ENCODE measurements around the gene RGS11. TPM values are rescaled to one million over a fixed set of nuclear protein-coding genes. Genes with fewer than 3 reads are reported as not detected.
"Not testable (repeated sequence)": the region's sequence is repeated elsewhere in the genome, so short reads cannot be mapped to it uniquely, and the experiment has no call there.

Gene RGS11
- total RNA-seq, 3 donors from 2014 or later (not counting 1 experiment from before 2014, with no cell fraction given): 0.25 TPM; not detected in 2

GRCh38 chr16:234468-235305, 41.1 kb downstream of the RGS11 start, which contains the start of gene FAM234A:
TSS of gene FAM234A (plus strand) at chr16:234821. CDS start at chr16:254414, 19,593 bp downstream.
- Mint-ChIP-seq H3K27me3 (ENCODE audit: low read depth in 2 of 2) (no peaks in the 10 kb centered on the region), H3K9me3 (no peaks in the 10 kb centered on the region), H3K4me1 (peaks cover 13 to 18% of the 10 kb centered on the region in 2 donors), H3K36me3 (no peaks in the 10 kb centered on the region), H3K27ac (peak within 1 kb of the TSS; percentile 95 to 100), H3K4me3 (peak within 1 kb of the TSS; percentile 97)
- H3K36me3 ChIP-seq (ENCODE audit: control insufficient read depth, insufficient read depth, low read length): no peaks in the 10 kb centered on the region
- peak; percentile 96 to 98 for DNase-seq
- H3K27ac ChIP-seq (ENCODE audit: low read length): peak within 1 kb of the TSS; percentile 88
- H3K9me3 ChIP-seq (ENCODE audit: control insufficient read depth, insufficient read depth, low read length): no peaks in the 10 kb centered on the region
- H3K4me1 ChIP-seq (ENCODE audit: control insufficient read depth, insufficient read depth, low read length): peaks cover 21% of the 10 kb centered on the region
- peak; percentile 81 to 93 (median 88) for ATAC-seq
- intact Hi-C loops (cut with micrococcal nuclease): loop anchor here (2.0 kb wide), 2 partner anchors 18 to 74 kb away; no protein-coding TSS in a partner anchor
- no peaks in the 10 kb centered on the region for H3K27me3 ChIP-seq (ENCODE audit: control insufficient read depth, insufficient read depth, low read length)
- under 1% methylated on average over 85 of the region's 85 CpGs for WGBS (ENCODE audit: insufficient coverage)
- TF ChIP-seq, protein P1, sequence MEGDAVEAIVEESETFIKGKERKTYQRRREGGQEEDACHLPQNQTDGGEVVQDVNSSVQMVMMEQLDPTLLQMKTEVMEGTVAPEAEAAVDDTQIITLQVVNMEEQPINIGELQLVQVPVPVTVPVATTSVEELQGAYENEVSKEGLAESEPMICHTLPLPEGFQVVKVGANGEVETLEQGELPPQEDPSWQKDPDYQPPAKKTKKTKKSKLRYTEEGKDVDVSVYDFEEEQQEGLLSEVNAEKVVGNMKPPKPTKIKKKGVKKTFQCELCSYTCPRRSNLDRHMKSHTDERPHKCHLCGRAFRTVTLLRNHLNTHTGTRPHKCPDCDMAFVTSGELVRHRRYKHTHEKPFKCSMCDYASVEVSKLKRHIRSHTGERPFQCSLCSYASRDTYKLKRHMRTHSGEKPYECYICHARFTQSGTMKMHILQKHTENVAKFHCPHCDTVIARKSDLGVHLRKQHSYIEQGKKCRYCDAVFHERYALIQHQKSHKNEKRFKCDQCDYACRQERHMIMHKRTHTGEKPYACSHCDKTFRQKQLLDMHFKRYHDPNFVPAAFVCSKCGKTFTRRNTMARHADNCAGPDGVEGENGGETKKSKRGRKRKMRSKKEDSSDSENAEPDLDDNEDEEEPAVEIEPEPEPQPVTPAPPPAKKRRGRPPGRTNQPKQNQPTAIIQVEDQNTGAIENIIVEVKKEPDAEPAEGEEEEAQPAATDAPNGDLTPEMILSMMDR (IDR thresholded peaks at IDR 0.05): peak; percentile 63
- H3K4me3 ChIP-seq (ENCODE audit: low read length): peak within 1 kb of the TSS; percentile 71

GRCh38 chr16:230949-231348, 44.8 kb downstream of the RGS11 start:
- H3K9me3 ChIP-seq (ENCODE audit: control insufficient read depth, insufficient read depth, low read length): no peaks in the 10 kb centered on the region
- no peak overlapping the region for H3K4me3 Mint-ChIP-seq
- no peak overlapping the region for H3K27ac ChIP-seq (ENCODE audit: low read length)
- 96% methylated on average over 22 of the region's 22 CpGs for WGBS (ENCODE audit: insufficient coverage)
- no peaks in the 10 kb centered on the region for H3K36me3 Mint-ChIP-seq
- H3K27ac Mint-ChIP-seq: no peak overlapping the region
- H3K36me3 ChIP-seq (ENCODE audit: control insufficient read depth, insufficient read depth, low read length): peaks cover 14% of the 10 kb centered on the region
- peaks cover 32% of the 10 kb centered on the region for H3K4me1 ChIP-seq (ENCODE audit: control insufficient read depth, insufficient read depth, low read length)
- H3K9me3 Mint-ChIP-seq: no peaks in the 10 kb centered on the region
- TF ChIP-seq, protein P1 (IDR thresholded peaks at IDR 0.05): no peak
- intact Hi-C loops (cut with micrococcal nuclease): no loop called here
- no peaks in the 10 kb centered on the region for H3K27me3 ChIP-seq (ENCODE audit: control insufficient read depth, insufficient read depth, low read length)
- H3K4me3 ChIP-seq (ENCODE audit: low read length): no peak overlapping the region
- no peaks in the 10 kb centered on the region for H3K27me3 Mint-ChIP-seq (ENCODE audit: low read depth in 2 of 2)
- DNase-seq (no peak), ATAC-seq (no peak)
- peaks cover 33 to 36% of the 10 kb centered on the region in 2 donors for H3K4me1 Mint-ChIP-seq

DNA sequence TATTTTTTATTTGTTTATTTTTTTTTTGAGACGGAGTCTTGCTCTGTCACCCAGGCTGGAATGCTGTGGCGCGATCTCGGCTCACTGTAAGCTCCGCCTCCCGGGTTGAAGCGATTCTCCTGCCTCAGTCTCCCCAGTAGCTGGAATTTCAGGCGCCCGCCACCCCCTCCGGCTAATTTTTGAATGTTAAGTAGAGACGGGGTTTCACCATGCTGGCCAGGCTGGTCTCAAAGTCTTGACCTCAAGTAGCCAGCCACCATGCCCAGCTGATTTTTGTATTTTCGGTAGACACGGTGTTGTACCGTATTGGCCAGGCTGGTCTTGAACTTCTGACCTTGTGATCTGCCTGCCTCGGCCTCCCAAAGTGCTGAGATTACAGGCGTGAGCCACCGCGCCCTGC, 45.4 kb downstream of the RGS11 start:
- 94% methylated on average over 18 of the region's 18 CpGs for WGBS (ENCODE audit: insufficient coverage)
- H3K9me3 Mint-ChIP-seq; H3K27me3 ChIP-seq (ENCODE audit: control insufficient read depth, insufficient read depth, low read length); H3K27ac ChIP-seq (ENCODE audit: low read length); ATAC-seq; H3K27me3 Mint-ChIP-seq (ENCODE audit: low read depth in 2 of 2); H3K4me3 Mint-ChIP-seq; H3K27ac Mint-ChIP-seq; H3K4me3 ChIP-seq (ENCODE audit: low read length); H3K36me3 Mint-ChIP-seq; H3K9me3 ChIP-seq (ENCODE audit: control insufficient read depth, insufficient read depth, low read length); intact Hi-C loops (cut with micrococcal nuclease); DNase-seq: not testable (repeated sequence)
- H3K4me1 ChIP-seq (ENCODE audit: control insufficient read depth, insufficient read depth, low read length): peaks cover 26% of the 10 kb centered on the region
- H3K4me1 Mint-ChIP-seq: peaks cover 29 to 32% of the 10 kb centered on the region in 2 donors
- peaks cover 18% of the 10 kb centered on the region for H3K36me3 ChIP-seq (ENCODE audit: control insufficient read depth, insufficient read depth, low read length)

GRCh38 chr16:229731-230281, 45.9 kb downstream of the RGS11 start:
- H3K27me3 ChIP-seq (ENCODE audit: control insufficient read depth, insufficient read depth, low read length): no peaks in the 10 kb centered on the region
- peaks cover 20% of the 10 kb centered on the region for H3K36me3 ChIP-seq (ENCODE audit: control insufficient read depth, insufficient read depth, low read length)
- peak overlapping the region; percentile 89 to 94 for H3K27ac Mint-ChIP-seq
- H3K4me1 ChIP-seq (ENCODE audit: control insufficient read depth, insufficient read depth, low read length): peaks cover 23% of the 10 kb centered on the region
- H3K4me3 ChIP-seq (ENCODE audit: low read length): no peak overlapping the region
- H3K9me3 Mint-ChIP-seq: no peaks in the 10 kb centered on the region
- H3K4me3 Mint-ChIP-seq: peak overlapping the region; percentile 65
- no peaks in the 10 kb centered on the region for H3K9me3 ChIP-seq (ENCODE audit: control insufficient read depth, insufficient read depth, low read length)
- no peaks in the 10 kb centered on the region for H3K27me3 Mint-ChIP-seq (ENCODE audit: low read depth in 2 of 2)
- TF ChIP-seq, protein P1 (IDR thresholded peaks at IDR 0.05): no peak
- WGBS (ENCODE audit: insufficient coverage): 86% methylated on average over 22 of the region's 22 CpGs
- H3K27ac ChIP-seq (ENCODE audit: low read length): peak overlapping the region; percentile 94
- peaks cover 23 to 26% of the 10 kb centered on the region in 2 donors for H3K4me1 Mint-ChIP-seq
- no peak for ATAC-seq
- DNase-seq: no peak
- intact Hi-C loops (cut with micrococcal nuclease): loop anchor here (5.0 kb wide), 1 partner anchor 122 kb away; the partner anchor contains the start of gene AXIN1
- no peaks in the 10 kb centered on the region for H3K36me3 Mint-ChIP-seq
